Germinal center (tissue), 1 donor: ENCODE measurements around the gene OR5C1.
"Not testable (repeated sequence)": the region's sequence is repeated elsewhere in the genome, so short reads cannot be mapped to it uniquely, and the experiment has no call there.

Source experiments
- DNase-seq: peaks from one replicate; pipeline ENCODE4 v3.0.0; 2012; ENCODE audit warnings: mixed read lengths, low spot score

Gene OR5C1

GRCh38 chr9:122812736-122813135 lies 24.0 kb downstream of the OR5C1 start:
- DNase-seq: no peak

GRCh38 chr9:122814545-122814944 lies 25.8 kb downstream of the OR5C1 start:
- DNase-seq: no peak

- DNase-seq: no peak
These were observed 26.8 kb downstream of the OR5C1 start for GRCh38 chr9:122815544-122815943.

- DNase-seq: no peak
These were observed 27.6 kb downstream of the OR5C1 start for GRCh38 chr9:122816163-122816867.

- no peak for DNase-seq
These were observed 30.6 kb downstream of the OR5C1 start for GRCh38 chr9:122819326-122819725.

- DNase-seq: no peak
These were observed 31.2 kb downstream of the OR5C1 start for GRCh38 chr9:122819791-122820489.

GRCh38 chr9:122820490-122820845 lies 31.7 kb downstream of the OR5C1 start:
- DNase-seq: no peak

- DNase-seq: no peak
These were observed 32.7 kb downstream of the OR5C1 start for GRCh38 chr9:122821278-122821943.

DNA sequence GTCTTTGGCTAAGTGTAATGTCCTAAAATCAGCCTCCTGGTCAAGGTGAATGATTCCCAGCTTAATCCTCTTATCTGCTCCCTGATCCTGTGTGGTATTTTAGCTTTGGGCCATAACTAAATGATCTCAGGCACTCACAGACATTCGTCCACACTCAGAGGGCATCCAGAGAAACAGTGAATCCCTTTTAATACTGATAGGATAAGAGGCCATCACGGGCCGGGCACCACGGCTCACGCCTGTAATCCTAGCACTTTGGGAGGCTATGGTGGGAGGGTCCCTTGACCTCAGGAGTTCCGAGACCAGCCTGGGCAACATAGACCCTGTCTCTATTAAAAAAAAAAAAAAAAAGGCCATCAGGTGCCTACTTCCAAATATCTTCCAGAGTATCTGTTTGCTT lies 33.3 kb downstream of the OR5C1 start:
- no peak for DNase-seq

DNA sequence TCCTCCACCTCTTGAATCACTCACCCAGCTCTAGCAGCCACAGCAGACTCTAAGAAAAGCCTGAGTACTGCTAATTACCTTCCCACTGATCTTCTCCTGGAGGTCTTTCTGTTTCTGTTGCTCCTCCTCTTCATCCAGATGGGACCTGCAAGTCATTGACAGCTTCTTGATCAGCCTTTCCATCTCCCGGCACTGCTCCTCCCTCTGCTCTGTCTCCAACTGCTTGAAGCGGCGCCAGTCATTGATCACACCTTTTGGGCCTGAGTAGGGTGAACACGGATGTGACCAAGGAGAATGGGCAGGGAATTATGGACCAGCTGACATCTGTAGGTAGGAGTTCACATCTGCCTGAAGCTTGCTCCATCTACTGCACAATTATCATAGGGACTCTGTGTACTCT lies 34.2 kb downstream of the OR5C1 start:
- no peak for DNase-seq

DNA sequence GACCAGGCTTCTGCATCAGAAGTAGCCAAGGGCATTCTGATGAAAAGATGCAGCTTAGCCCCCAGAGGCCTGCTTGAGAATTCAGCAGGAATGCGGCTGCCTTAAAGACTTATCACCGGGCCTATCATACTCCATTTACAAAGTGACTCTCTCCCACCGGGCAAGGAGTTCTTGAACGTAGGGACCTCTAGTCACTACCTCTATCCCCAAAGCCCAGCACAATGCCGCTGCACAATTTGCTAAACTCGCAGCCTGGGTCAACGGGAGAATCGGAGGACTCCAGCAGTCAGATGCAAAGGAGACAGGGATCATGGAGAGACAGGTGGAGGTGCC lies 39.0 kb downstream of the OR5C1 start:
- no peak for DNase-seq

GRCh38 chr9:122828965-122829284 lies 40.2 kb downstream of the OR5C1 start:
- DNase-seq: not testable (repeated sequence)

DNA sequence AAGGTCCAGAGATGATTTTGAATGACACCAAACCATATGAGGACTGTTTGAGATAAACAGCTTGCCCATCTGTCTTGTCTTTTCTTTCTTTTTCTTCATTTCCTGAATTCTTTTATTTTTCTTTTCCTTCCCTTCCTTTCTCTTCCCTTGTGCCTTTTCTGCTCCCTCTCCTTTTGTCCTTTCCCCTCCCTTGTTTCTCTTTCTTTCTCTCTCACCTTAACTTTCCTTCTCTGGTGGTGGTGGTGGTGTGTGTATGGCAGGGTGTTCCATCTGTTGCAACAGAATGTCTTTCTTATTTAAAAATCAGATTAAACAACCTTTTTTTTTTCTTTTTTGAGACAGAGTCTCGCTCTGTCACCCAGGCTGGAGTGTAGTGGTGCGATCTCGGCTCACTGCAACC lies 43.5 kb downstream of the OR5C1 start:
- DNase-seq: no peak

GRCh38 chr9:122835313-122835731 lies 46.6 kb downstream of the OR5C1 start:
- DNase-seq: no peak

- no peak for DNase-seq
These were observed 48.6 kb downstream of the OR5C1 start for GRCh38 chr9:122837266-122837850.

GRCh38 chr9:122838441-122838840 lies 49.7 kb downstream of the OR5C1 start:
- DNase-seq: not testable (repeated sequence)
